Thoracic aorta (tissue), 2 donors: ENCODE data around the gene ITGAL. TPM values are rescaled to one million over a fixed set of nuclear protein-coding genes. Genes with fewer than 3 reads are reported as not detected.

ENCODE experiments used
- ATAC-seq: fragments of 150-250 bp; one replicate; pipeline ENCODE4 v1.8.0; 2017; ENCODE audit warnings: low read depth; ENCODE audit not compliant: insufficient number of reproducible peaks, low FRiP score
- DNase-seq: peaks from one replicate; pipeline ENCODE4 v3.0.0-alpha.2; 2020; ENCODE audit warnings: low spot score
- H3K27ac ChIP-seq, 2 donors: fragments of 200-600 bp; sonication (generic); 1 replicate in 1 of 2; 2 replicates in 1 of 2; pipeline ENCODE4 v1.5.1; 2016; ENCODE audit warnings: mild to moderate bottlenecking in 2 of 2, moderate library complexity in 2 of 2
- H3K27me3 ChIP-seq: fragments of 200-600 bp; sonication (generic); replicated peaks from 2 replicates; pipeline ENCODE4 v1.6.0; 2016; ENCODE audit warnings: mild to moderate bottlenecking; ENCODE audit not compliant: insufficient read depth
- H3K36me3 ChIP-seq: fragments of 200-600 bp; sonication (generic); one replicate; pipeline ENCODE4 v1.5.1; 2016
- H3K4me1 ChIP-seq, 2 donors: fragments of 200-600 bp; sonication (generic); 1 replicate in 1 of 2; 2 replicates in 1 of 2; pipeline versions ENCODE4 v1.5.1 to v1.6.0; 2016; ENCODE audit warnings: low read depth in 2 of 2, mild to moderate bottlenecking in 1 of 2; ENCODE audit not compliant: control insufficient read depth in 1 of 2
- H3K4me3 ChIP-seq: fragments of 200-600 bp; sonication (generic); 2 replicates; pipeline ENCODE4 v1.5.1; 2016; ENCODE audit warnings: mild to moderate bottlenecking
- H3K9me3 ChIP-seq: fragments of 200-600 bp; sonication (generic); 2 replicates; pipeline ENCODE4 v1.5.1; 2016
- CTCF ChIP-seq: fragments of 200-600 bp; sonication (generic); IDR thresholded peaks from one replicate; pipeline ENCODE4 v1.5.1; 2019; ENCODE audit warnings: antibody characterized with exemption
- total RNA-seq, 2 donors: library from RNA; depleted of rRNA; stranded (reverse); fragments of >200 nt; gene quantifications; one replicate each; pipeline versions ENCODE4 v1.1.0 to v1.2.3, GENCODE V29; 2016

The ITGAL gene
- total RNA-seq, 2 donors from 2014 or later, result 3.2 to 5.4 TPM

GRCh38 chr16:30510376-30510938 is 37.9 kb downstream of the ITGAL start:
- no peak for TF ChIP-seq CTCF
- no peak overlapping the region for H3K4me3 ChIP-seq
- no peaks in the 10 kb centered on the region for H3K36me3 ChIP-seq
- H3K27me3 ChIP-seq, result no peaks in the 10 kb centered on the region
- H3K27ac ChIP-seq, result no peak overlapping the region
- H3K4me1 ChIP-seq, result no peaks in the 10 kb centered on the region
- no peaks in the 10 kb centered on the region for H3K9me3 ChIP-seq
- ATAC-seq, result no peak
- DNase-seq, result no peak

- ATAC-seq, result no peak
- no peak for DNase-seq
- H3K36me3 ChIP-seq, result no peaks in the 10 kb centered on the region
- no peak for TF ChIP-seq CTCF
- H3K4me1 ChIP-seq, result no peaks in the 10 kb centered on the region
- no peak overlapping the region for H3K27ac ChIP-seq
- H3K27me3 ChIP-seq, result no peaks in the 10 kb centered on the region
- H3K4me3 ChIP-seq, result no peak overlapping the region
- no peaks in the 10 kb centered on the region for H3K9me3 ChIP-seq
Measured at GRCh38 chr16:30511509-30511908, 39.0 kb downstream of the ITGAL start.

GRCh38 chr16:30515275-30515674 is 42.7 kb downstream of the ITGAL start:
- no peak for TF ChIP-seq CTCF
- Histone ChIP-seq H3K36me3 (no peaks in the 10 kb centered on the region), H3K4me3 (no peak overlapping the region), H3K9me3 (no peaks in the 10 kb centered on the region), H3K27ac (no peak overlapping the region), H3K4me1 (no peaks in the 10 kb centered on the region), H3K27me3 (no peaks in the 10 kb centered on the region)
- DNase-seq (no peak), ATAC-seq (no peak)

- no peak for TF ChIP-seq CTCF
- no peak overlapping the region for H3K27ac ChIP-seq
- H3K27me3 ChIP-seq, result no peaks in the 10 kb centered on the region
- no peak overlapping the region for H3K4me3 ChIP-seq
- no peak for ATAC-seq
- H3K4me1 ChIP-seq, result no peaks in the 10 kb centered on the region
- no peaks in the 10 kb centered on the region for H3K9me3 ChIP-seq
- H3K36me3 ChIP-seq, result no peaks in the 10 kb centered on the region
- no peak for DNase-seq
Measured at GRCh38 chr16:30518552-30518951, 46.0 kb downstream of the ITGAL start.

GRCh38 chr16:30519120-30520049 is 46.8 kb downstream of the ITGAL start:
- H3K4me3 ChIP-seq, result no peak overlapping the region
- no peak for TF ChIP-seq CTCF
- H3K36me3 ChIP-seq, result no peaks in the 10 kb centered on the region
- no peaks in the 10 kb centered on the region for H3K9me3 ChIP-seq
- H3K4me1 ChIP-seq, result no peaks in the 10 kb centered on the region
- no peaks in the 10 kb centered on the region for H3K27me3 ChIP-seq
- H3K27ac ChIP-seq, result no peak overlapping the region
- DNase-seq (no peak), ATAC-seq (no peak)
